ENCODE results near the gene ARHGAP18. TPM values are rescaled to one million over a fixed set of nuclear protein-coding genes. Genes with fewer than 3 reads are reported as not detected.

Gene ARHGAP18
- total and polyA plus RNA-seq, 7 donors = 1.6 to 6.8 (median 5.5) TPM

DNA sequence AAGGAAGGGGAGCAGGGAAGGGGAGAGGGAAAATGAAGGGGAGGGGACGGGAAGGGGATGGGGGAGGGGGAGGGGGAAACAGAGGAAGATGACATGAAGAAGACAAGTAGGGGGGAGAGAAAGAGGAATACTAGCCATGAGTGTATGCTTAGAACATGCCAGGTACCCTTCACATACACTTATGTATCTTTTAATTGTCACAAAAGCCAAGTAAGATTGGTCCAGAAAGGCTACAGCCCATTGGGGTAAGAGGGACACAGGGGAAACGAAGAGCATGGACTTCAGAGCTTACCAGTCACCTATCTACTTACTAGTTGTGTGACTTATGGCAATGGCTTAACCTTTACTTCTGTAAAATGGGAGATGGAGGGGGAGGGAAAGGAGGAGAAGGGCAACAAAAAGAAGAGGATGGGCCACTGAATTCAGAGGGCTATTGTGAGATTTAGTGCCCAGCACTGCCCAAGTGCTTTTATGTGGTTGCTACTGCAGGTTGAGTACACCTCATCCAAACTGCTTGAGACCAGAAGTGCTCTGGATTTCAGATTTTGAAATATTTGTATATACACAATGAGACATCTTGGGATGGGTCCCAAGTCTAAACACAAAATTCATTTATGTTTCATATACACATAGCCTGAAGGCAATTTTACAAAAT, 90.3 kb downstream of the ARHGAP18 start:
- ATAC-seq = no peak
- TF ChIP-seq, protein P1, sequence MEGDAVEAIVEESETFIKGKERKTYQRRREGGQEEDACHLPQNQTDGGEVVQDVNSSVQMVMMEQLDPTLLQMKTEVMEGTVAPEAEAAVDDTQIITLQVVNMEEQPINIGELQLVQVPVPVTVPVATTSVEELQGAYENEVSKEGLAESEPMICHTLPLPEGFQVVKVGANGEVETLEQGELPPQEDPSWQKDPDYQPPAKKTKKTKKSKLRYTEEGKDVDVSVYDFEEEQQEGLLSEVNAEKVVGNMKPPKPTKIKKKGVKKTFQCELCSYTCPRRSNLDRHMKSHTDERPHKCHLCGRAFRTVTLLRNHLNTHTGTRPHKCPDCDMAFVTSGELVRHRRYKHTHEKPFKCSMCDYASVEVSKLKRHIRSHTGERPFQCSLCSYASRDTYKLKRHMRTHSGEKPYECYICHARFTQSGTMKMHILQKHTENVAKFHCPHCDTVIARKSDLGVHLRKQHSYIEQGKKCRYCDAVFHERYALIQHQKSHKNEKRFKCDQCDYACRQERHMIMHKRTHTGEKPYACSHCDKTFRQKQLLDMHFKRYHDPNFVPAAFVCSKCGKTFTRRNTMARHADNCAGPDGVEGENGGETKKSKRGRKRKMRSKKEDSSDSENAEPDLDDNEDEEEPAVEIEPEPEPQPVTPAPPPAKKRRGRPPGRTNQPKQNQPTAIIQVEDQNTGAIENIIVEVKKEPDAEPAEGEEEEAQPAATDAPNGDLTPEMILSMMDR (IDR thresholded peaks at IDR 0.05) = no peak
- DNase-seq = no peak
- no peaks in the 10 kb centered on the region for H3K9me3 ChIP-seq
- no peak overlapping the region for H3K4me3 ChIP-seq
- no peak overlapping the region for H3K27ac ChIP-seq
- H3K36me3 ChIP-seq (ENCODE audit: insufficient read depth in 1 of 2, low read depth in 1 of 2) = peaks cover 0 to 12% of the 10 kb centered on the region in 2 donors
- H3K4me1 ChIP-seq = peaks cover 5% of the 10 kb centered on the region
- intact Hi-C loops (cut with DNase I) = loop anchor here (2.0 to 5.0 kb wide), 2 partner anchors 111 to 113 kb away; no protein-coding TSS in a partner anchor
- no peaks in the 10 kb centered on the region for H3K27me3 ChIP-seq (ENCODE audit: insufficient read depth in 3 of 3, low read length in 2 of 3)
- 92 to 100% (median 94%) methylated on average over 2 of the region's 2 CpGs for WGBS, 3 donors

GRCh38 chr6:129617986-129618385, 92.0 kb downstream of the ARHGAP18 start:
- DNase-seq (no peak), ATAC-seq (no peak)
- H3K4me1 ChIP-seq = no peaks in the 10 kb centered on the region
- no peak overlapping the region for H3K4me3 ChIP-seq
- no peaks in the 10 kb centered on the region for H3K9me3 ChIP-seq
- intact Hi-C loops (cut with DNase I) = no loop called here
- no peaks in the 10 kb centered on the region for H3K27me3 ChIP-seq (ENCODE audit: insufficient read depth in 3 of 3, low read length in 2 of 3)
- H3K36me3 ChIP-seq (ENCODE audit: insufficient read depth in 1 of 2, low read depth in 1 of 2) = peaks cover 0 to 15% of the 10 kb centered on the region in 2 donors
- H3K27ac ChIP-seq = no peak overlapping the region
- TF ChIP-seq, protein P1 (IDR thresholded peaks at IDR 0.05) = no peak

GRCh38 chr6:129615496-129615895, 94.5 kb downstream of the ARHGAP18 start:
- no peak for ATAC-seq
- Histone ChIP-seq H3K36me3 (ENCODE audit: insufficient read depth in 1 of 2, low read depth in 1 of 2) (peaks cover 0 to 25% of the 10 kb centered on the region in 2 donors), H3K27ac (no peak overlapping the region), H3K9me3 (no peaks in the 10 kb centered on the region), H3K27me3 (ENCODE audit: insufficient read depth in 3 of 3, low read length in 2 of 3) (no peaks in the 10 kb centered on the region), H3K4me1 (no peaks in the 10 kb centered on the region), H3K4me3 (no peak overlapping the region)
- TF ChIP-seq, protein P1 (IDR thresholded peaks at IDR 0.05) = no peak
- intact Hi-C loops (cut with DNase I) = no loop called here
- no peak for DNase-seq
- 54 to 71% (median 58%) methylated on average over 3 of the region's 3 CpGs for WGBS, 3 donors

GRCh38 chr6:129615020-129615419, 95.0 kb downstream of the ARHGAP18 start:
- TF ChIP-seq, protein P1 (IDR thresholded peaks at IDR 0.05) = no peak
- Histone ChIP-seq H3K27ac (no peak overlapping the region), H3K4me1 (peaks cover 1% of the 10 kb centered on the region), H3K9me3 (no peaks in the 10 kb centered on the region), H3K36me3 (ENCODE audit: insufficient read depth in 1 of 2, low read depth in 1 of 2) (peaks cover 0 to 25% of the 10 kb centered on the region in 2 donors), H3K4me3 (no peak overlapping the region), H3K27me3 (ENCODE audit: insufficient read depth in 3 of 3, low read length in 2 of 3) (no peaks in the 10 kb centered on the region)
- ATAC-seq (no peak), DNase-seq (no peak)
- 95 to 97% (median 97%) methylated on average over 1 of the region's 1 CpG for WGBS, 3 donors
- intact Hi-C loops (cut with DNase I) = no loop called here

DNA sequence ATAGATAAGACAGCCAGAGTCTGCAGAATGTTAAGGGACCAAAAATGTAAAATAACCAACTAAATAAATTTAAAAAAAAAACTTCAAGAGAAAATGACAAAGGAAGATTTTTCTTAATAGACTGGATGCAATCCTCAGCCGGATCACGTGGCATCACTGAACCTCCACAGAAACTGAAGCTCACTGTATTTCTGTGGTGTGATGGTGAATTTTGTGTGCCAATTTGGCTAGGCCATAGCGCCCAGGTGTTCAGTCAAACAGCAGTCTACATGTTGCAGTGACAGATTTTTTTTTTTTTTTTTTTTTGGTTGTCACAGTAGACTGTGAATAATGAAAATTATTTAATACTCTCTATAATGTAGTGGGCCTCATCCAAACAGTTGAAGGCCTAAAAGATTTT, 95.5 kb downstream of the ARHGAP18 start:
- H3K27me3 ChIP-seq (ENCODE audit: insufficient read depth in 3 of 3, low read length in 2 of 3) = no peaks in the 10 kb centered on the region
- peaks cover 7% of the 10 kb centered on the region for H3K4me1 ChIP-seq
- no peak overlapping the region for H3K27ac ChIP-seq
- WGBS, 3 donors = 87 to 93% (median 88%) methylated on average over 3 of the region's 3 CpGs
- H3K4me3 ChIP-seq = no peak overlapping the region
- intact Hi-C loops (cut with DNase I) = no loop called here
- H3K36me3 ChIP-seq (ENCODE audit: insufficient read depth in 1 of 2, low read depth in 1 of 2) = peaks cover 0 to 25% of the 10 kb centered on the region in 2 donors
- ATAC-seq = no peak
- no peak for DNase-seq
- TF ChIP-seq, protein P1 (IDR thresholded peaks at IDR 0.05) = no peak
- H3K9me3 ChIP-seq = no peaks in the 10 kb centered on the region

Measured in psoas muscle (tissue), 8 donors.